H7 (cell line): ENCODE measurements around the gene ALCAM. TPM values are rescaled to one million over a fixed set of nuclear protein-coding genes. Genes with fewer than 3 reads are reported as not detected.
A peak's percentile ranks its signal among the peaks of the same experiment; 100 is the strongest.

Experiments used
- DNase-seq: peaks from one replicate; pipeline ENCODE4 v3.0.0; 2012
- H3K27me3 ChIP-seq: 2 replicates; pipeline ENCODE4 v1.6.0; 2011; ENCODE audit warnings: mild to moderate bottlenecking, low read length; ENCODE audit not compliant: control insufficient read depth, insufficient read depth
- H3K36me3 ChIP-seq: replicated peaks from 2 replicates; pipeline ENCODE4 v1.5.1; 2011; ENCODE audit warnings: low read length; ENCODE audit not compliant: control insufficient read depth, insufficient read depth
- H3K4me3 ChIP-seq: 2 replicates; pipeline ENCODE4 v1.5.1; 2011; ENCODE audit warnings: low read depth, mild to moderate bottlenecking, control low read depth, low read length, moderate library complexity; ENCODE audit not compliant: insufficient read depth
- total RNA-seq: library from RNA; depleted of rRNA; stranded (reverse); fragments of >200 nt; shearing (Covaris generic); gene quantifications from 2 replicates; pipeline ENCODE4 v1.2.3, GENCODE V29; 2014

The ALCAM gene
- total RNA-seq, 1 experiment from 2014 or later: 21.1 TPM

DNA sequence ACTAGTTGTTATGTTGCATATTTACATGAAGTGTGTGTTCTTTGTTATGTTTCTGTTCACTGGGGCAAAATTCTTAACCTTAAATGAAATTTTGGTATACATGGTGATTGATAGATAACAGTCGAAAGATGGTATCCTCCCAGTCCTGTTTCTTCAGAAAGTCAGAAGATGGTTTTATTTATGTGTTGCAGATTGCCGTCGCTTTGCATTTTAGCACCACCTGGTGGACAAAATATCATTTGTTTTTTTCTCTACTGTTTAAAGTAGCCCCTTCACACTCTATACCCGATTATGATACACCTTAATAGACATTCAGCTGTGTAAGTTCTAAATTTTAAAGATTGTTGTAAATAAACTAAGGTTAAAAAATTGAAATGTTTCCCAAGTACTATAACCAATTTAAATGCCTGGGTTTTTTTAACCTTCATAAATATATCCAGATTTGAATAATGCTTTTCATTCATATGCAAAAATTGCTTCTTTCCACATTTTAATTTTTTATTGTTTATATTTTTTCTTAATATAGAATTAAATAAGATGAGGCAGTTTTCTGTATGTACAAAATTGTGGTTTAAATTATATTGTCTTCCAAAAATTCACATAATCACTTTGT lies 152.2 kb downstream of the ALCAM start:
- peak; percentile 46 for DNase-seq

DNA sequence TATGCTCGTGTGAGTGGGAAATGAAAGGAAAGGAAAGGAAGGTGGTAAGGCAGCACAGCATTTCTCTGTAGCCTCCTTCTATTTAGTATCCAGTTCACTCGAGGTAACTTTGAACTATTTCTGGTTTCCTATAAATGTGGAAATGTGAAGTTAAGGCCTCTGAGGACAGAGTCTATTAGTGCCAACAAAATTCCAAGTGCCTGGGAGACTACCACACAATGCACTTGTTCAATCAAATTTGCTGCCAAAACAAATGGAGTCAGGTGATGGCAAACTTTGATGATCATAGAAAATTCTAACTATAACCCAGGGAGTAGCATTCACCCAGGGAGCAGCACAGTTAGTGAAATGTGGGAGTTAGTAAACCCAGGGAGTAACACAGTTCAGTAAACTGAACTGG lies 155.1 kb downstream of the ALCAM start:
- Histone ChIP-seq H3K4me3 (no peak overlapping the region), H3K36me3 (no peaks in the 10 kb centered on the region), H3K27me3 (no peaks in the 10 kb centered on the region)
- DNase-seq: no peak

More for the DNA sequence above, 152.2 kb downstream of the ALCAM start:
- H3K4me3 ChIP-seq: no peak overlapping the region
- no peaks in the 10 kb centered on the region for H3K36me3 ChIP-seq
- no peaks in the 10 kb centered on the region for H3K27me3 ChIP-seq

DNA sequence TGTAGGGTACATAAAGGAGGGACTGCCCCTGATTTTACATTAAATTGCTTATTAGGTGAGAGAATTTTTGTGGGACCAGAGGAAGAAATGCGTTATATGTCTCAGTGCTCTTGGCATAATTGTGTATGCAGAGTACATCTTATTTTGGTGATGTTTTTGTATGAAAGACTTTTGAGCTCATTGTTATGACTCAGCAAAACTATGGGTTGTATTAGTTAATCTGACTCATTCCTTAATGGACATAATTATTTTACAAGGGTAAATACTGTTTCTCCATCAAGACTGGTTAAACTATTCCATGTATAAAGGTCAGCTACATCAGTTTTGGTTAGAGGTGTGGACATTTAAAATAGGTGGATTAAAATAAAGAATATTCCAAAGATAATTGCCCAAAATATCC lies 156.8 kb downstream of the ALCAM start:
- DNase-seq: no peak
- no peak overlapping the region for H3K4me3 ChIP-seq
- H3K27me3 ChIP-seq: no peaks in the 10 kb centered on the region
- H3K36me3 ChIP-seq: no peaks in the 10 kb centered on the region

DNA sequence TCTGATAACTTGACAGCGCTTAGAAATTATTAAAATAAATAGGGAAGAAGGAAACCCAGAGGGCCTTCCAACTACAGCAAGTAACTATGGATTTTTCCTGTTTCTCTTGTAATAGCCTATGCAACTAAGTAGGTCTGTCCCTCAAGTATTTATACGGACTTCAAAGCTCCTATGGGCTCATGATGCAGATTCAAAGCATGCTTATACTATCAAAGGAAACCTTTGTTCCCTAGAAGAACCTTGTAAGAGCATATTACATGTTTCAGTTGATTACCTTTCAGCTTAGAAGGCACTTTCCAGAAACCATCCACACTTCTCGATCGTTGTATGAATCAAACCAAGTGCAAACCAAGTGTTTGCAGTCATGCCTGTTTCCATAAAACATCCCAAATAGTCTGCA lies 158.8 kb downstream of the ALCAM start:
- DNase-seq: no peak
- H3K36me3 ChIP-seq: no peaks in the 10 kb centered on the region
- no peak overlapping the region for H3K4me3 ChIP-seq
- no peaks in the 10 kb centered on the region for H3K27me3 ChIP-seq

DNA sequence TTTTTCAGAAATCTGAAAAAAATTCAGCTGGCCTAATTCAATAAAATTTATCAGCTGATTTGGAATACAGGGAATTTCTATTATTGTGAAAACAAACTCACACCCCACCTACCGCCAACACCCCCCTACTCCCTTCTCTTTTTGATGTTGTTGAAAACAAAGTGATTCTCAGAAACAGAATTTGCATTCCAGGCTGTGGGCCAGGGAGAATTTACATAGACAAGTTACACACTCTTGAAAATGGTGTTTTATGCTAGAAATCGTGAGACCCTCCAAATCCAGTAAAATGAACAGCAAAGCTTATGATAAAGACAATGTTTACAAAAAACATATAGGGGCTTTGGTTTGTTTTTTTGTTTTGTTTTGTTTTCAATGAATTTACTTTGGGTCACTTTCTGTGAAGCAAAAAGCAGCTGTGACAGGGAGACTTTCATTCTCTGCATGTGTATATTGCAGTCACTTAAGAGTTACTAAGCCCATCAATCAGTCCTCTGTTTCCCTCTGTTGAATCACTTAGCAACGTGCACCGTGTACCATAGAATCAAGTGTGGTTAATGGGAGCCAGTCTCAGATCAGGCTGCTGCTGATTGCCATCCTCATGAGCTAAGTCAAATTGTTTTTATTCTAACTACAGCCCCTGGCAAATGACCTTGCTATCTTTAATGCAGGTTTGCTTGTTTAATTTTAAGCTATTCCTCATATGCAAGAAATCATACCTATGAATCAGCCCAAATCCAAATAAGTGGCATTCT lies 159.8 kb downstream of the ALCAM start:
- Histone ChIP-seq H3K4me3 (no peak overlapping the region), H3K27me3 (no peaks in the 10 kb centered on the region), H3K36me3 (no peaks in the 10 kb centered on the region)
- no peak for DNase-seq

DNA sequence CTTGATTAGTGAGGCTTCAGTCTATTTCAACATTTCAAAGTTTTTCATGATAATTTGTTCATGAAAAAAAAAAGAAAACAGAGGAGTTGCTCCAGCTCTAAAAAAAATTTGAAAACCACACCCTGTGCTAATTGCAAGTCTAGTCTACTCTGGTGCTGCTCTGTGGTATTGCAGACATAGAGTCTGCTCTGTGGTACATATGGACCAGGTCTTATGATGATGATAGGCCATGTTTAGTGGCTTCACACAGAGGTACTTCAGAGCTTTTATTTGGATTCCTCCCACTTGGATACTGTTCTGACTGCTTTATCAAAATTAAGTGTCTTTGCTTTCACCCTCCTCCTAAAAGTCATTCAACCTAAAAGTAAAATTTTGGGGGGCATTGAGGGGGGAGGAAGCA lies 160.8 kb downstream of the ALCAM start:
- DNase-seq: no peak
- Histone ChIP-seq H3K36me3 (no peaks in the 10 kb centered on the region), H3K4me3 (no peak overlapping the region), H3K27me3 (no peaks in the 10 kb centered on the region)

DNA sequence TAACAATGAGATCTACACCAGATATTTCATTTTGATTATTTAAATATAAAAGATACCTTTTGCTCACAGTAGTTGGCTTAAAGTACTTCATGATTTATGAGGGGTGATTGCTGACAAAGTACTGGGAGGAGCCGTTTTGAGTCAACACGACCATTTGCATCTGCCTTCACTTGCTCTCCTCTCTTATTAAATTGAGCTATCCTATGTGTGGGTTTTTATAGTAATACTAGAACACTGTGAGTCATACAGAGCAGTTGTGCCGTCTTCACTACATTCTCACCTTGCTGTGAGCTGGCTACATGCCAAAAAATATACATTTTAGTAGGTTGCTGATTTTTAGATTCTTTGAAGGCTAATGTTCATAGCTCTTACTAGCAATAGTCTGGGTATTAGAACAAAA lies 161.2 kb downstream of the ALCAM start:
- H3K27me3 ChIP-seq: no peaks in the 10 kb centered on the region
- no peaks in the 10 kb centered on the region for H3K36me3 ChIP-seq
- H3K4me3 ChIP-seq: no peak overlapping the region
- DNase-seq: no peak

DNA sequence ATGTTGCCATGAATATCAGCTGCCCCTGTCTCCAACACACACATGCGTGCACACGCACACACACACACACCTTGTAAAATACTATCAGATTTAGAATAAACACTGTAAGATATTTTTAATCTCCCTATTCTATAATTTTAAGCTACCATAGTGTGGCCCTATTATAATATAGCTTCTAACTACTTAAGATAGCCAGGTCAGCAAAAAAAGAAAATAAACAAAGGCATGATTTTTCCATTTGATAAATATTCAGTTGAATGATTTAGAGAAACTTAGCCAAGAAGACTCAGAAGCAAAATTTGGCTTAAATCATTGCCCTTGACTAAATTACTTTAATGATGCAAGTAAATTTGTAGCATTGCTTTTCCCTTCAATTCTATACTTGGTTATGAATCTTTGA lies 162.2 kb downstream of the ALCAM start:
- Histone ChIP-seq H3K36me3 (no peaks in the 10 kb centered on the region), H3K4me3 (no peak overlapping the region), H3K27me3 (no peaks in the 10 kb centered on the region)
- no peak for DNase-seq

DNA sequence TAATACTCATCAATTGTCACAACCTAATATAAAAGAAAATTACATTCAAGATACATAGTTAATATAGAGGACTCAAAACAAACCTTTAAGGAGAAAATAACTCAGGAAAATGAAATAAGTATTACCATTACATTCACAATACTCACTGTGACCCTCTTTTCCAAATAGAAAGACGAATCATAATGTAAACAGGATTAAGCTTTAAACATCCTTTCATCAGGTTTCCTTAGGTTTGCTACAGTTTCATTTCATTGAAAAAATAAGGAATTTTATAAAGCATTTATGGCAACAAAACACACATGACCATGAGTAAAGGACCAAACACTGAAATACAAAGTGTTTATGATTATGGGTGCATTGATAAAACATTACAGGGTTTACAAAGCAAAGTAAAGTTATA lies 162.7 kb downstream of the ALCAM start:
- H3K27me3 ChIP-seq: no peaks in the 10 kb centered on the region
- H3K4me3 ChIP-seq: no peak overlapping the region
- no peaks in the 10 kb centered on the region for H3K36me3 ChIP-seq
- no peak for DNase-seq

DNA sequence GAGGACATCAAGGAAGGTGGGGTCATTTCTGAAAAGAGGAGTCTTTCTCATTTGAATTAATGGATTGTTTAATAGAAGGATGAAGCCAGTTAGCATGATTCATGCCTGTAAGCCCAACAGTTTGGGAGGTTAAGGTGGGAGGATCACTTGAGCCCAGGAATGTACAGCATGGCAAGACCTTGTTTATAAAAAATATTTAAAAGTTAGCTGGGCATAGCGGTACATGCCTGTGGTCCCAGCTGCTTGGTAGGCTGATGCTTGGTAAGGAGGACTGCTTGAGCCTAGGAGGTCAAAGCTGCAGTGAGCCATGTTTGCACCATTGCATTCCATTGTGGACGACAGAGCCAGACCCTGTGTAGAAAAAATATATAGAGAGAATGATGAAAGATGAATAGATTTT lies 165.5 kb downstream of the ALCAM start:
- no peak for DNase-seq
- H3K36me3 ChIP-seq: no peaks in the 10 kb centered on the region
- no peaks in the 10 kb centered on the region for H3K27me3 ChIP-seq
- H3K4me3 ChIP-seq: no peak overlapping the region

DNA sequence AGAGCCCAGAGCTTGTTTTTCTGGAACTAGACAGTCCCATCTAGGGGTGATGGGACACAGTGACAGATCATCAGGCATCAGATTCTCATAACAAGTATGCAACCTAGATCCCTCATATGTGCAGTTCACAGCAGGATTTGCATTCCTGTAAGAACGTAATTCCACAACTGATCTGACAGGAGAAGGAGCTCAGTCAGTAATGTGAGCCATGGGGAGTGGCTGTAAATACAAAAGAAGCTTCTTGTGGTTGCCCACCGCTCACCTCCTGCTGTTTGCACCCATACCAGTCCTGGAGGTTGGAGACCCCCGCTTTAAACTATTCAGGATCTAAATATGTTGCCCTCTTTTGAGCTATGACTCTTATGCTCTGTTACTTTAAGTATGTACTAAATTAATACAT lies 167.3 kb downstream of the ALCAM start:
- Histone ChIP-seq H3K4me3 (no peak overlapping the region), H3K36me3 (no peaks in the 10 kb centered on the region)
- no peak for DNase-seq

DNA sequence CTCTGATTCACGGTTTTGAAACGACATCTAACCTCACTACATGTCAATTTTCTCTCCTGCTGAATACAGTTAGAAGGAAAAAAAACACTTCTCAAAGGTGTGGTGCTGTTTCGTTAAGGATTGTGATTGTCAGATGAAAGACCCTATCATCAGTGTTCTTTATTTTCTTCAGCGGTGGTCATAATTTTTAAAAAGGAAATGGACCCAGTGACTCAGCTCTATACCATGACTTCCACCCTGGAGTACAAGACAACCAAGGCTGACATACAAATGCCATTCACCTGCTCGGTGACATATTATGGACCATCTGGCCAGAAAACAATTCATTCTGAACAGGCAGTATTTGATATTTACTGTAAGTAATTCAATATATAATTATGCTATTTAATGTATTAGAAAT lies 167.8 kb downstream of the ALCAM start:
- H3K27me3 ChIP-seq: no peaks in the 10 kb centered on the region
- no peaks in the 10 kb centered on the region for H3K36me3 ChIP-seq
- H3K4me3 ChIP-seq: no peak overlapping the region
- no peak for DNase-seq

More for the DNA sequence above, 167.3 kb downstream of the ALCAM start:
- H3K27me3 ChIP-seq: no peaks in the 10 kb centered on the region

DNA sequence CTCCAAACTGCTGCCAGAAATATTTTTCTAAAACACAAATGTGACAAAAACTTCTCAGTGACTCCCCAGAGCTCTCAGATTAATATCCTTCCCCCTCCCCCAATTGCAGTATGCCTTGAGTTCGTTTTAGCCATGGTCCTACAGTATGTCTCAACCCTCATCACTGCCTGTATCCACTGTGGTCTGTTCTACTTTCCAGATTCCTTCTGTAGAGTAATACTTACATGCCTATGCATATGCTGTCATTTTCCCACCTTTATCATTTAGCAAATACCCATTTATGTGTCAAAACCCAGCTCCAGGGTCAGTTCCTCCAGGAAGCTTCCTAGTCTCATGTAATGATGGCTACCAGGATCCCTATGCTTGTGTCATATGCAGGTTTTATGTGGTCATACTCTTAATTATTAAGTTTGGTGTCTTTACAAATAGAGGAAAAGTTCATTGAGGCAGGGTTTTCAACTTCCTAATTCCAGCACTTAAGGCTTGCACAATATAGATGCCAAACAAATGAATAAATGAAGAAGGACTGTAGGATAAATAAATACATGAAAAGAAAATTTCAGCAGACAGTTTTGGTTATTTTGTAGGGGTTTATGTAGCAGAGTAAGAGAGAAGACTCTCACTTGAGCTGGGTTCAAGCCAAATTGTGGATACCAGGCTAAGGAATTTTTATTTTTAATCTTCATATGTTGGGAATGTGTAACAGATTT lies 170.8 kb downstream of the ALCAM start:
- Histone ChIP-seq H3K4me3 (no peak overlapping the region), H3K27me3 (no peaks in the 10 kb centered on the region), H3K36me3 (no peaks in the 10 kb centered on the region)
- DNase-seq: no peak

DNA sequence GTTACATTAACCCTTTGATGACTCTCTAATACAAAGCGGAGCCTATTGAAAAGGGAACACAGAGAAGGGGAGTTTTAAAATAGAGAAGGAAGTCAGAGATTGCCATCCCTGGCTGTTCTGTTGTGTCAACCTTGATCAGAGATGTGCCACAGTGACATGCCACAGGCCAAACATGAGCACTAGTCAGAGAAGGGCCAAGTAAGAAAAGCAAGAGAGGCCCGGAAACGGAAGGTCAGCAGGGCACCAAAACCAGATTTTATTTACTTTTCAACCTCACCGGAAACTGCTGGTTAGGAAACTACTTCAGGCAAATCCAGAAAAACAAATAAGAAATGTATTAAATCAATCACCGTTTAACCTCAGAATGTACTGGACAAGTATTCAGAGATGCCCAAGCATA lies 171.8 kb downstream of the ALCAM start:
- Histone ChIP-seq H3K4me3 (no peak overlapping the region), H3K27me3 (no peaks in the 10 kb centered on the region), H3K36me3 (no peaks in the 10 kb centered on the region)
- DNase-seq: no peak

DNA sequence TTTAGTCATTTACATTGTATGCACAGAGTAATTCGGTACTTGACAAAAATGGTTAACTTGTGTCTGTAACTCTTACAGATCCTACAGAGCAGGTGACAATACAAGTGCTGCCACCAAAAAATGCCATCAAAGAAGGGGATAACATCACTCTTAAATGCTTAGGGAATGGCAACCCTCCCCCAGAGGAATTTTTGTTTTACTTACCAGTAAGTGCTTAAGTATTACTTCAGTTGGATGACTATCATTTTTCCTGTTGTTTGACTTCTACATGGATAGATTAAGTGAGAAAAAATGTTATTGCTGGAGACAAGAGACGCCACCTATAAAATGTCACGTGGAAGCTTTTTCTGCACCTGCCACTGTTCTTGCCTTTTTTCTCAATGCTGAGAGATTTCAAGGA lies 173.2 kb downstream of the ALCAM start:
- Histone ChIP-seq H3K27me3 (no peaks in the 10 kb centered on the region), H3K4me3 (no peak overlapping the region), H3K36me3 (no peaks in the 10 kb centered on the region)
- DNase-seq: no peak
